ENCODE data around the gene HOMER1. TPM values are rescaled to one million over a fixed set of nuclear protein-coding genes. Genes with fewer than 3 reads are reported as not detected.

HOMER1 gene
- total RNA-seq, 1 experiment from 2014 or later, result 9.1 TPM

- no peak for ATAC-seq
- no peaks in the 10 kb centered on the region for H3F3A ChIP-seq (ENCODE audit: low read length, unreplicated experiment)
- no peaks in the 10 kb centered on the region for H4K20me1 ChIP-seq (ENCODE audit: low read length)
- DNase-seq, result no peak
- no peak overlapping the region for H3K27ac ChIP-seq (ENCODE audit: low read length)
- POLR2A ChIA-PET (ENCODE audit: unreplicated experiment), result no interaction called here
- CTCF ChIA-PET, result no interaction called here
- H2AFZ ChIP-seq (ENCODE audit: low read length), result no peak overlapping the region
- no peaks in the 10 kb centered on the region for H3K79me2 ChIP-seq (ENCODE audit: low read length)
- no peaks in the 10 kb centered on the region for H3K27me3 ChIP-seq (ENCODE audit: low read length)
- H3K9ac ChIP-seq (ENCODE audit: low read length), result no peak overlapping the region
- H3K4me2 ChIP-seq (ENCODE audit: low read length), result no peak overlapping the region
- 0 out of 2 replicates have a peak, but pooled peaks cover 2% of the 10 kb centered on the region for H3K36me3 ChIP-seq (ENCODE audit: low read depth, low read length)
- TF ChIP-seq CTCF (conservative IDR thresholded peaks at IDR 0.05; ENCODE audit: low read depth, low read length), result no peak
- TF ChIP-seq EZH2 (IDR thresholded peaks at IDR 0.05; ENCODE audit: low read length, unreplicated experiment), result no peak
- TF ChIP-seq EZH2phosphoT487 (IDR thresholded peaks at IDR 0.05; ENCODE audit: borderline replicate concordance, low read length), result no peak
- intact Hi-C loops (cut with micrococcal nuclease), result no loop called here
- no peaks in the 10 kb centered on the region for H3K4me1 ChIP-seq (ENCODE audit: insufficient read depth, low read length)
- no TSS peak for BruUV-seq (replicated peaks)
- H3K9me2 ChIP-seq (replicated peaks; ENCODE audit: low read length), result no peaks in the 10 kb centered on the region
- no peaks in the 10 kb centered on the region for H3K9me3 ChIP-seq (ENCODE audit: low read length)
- no peak overlapping the region for H3K4me3 ChIP-seq (ENCODE audit: low read length)
These were observed 56.9 kb downstream of the HOMER1 start for GRCh38 chr5:79456890-79457583.

- POLR2A ChIA-PET (ENCODE audit: unreplicated experiment), result no interaction called here
- Histone ChIP-seq H3F3A (ENCODE audit: low read length, unreplicated experiment) (no peaks in the 10 kb centered on the region), H3K9me3 (ENCODE audit: low read length) (no peaks in the 10 kb centered on the region), H3K36me3 (ENCODE audit: low read depth, low read length) (0 out of 2 replicates have a peak, but pooled peaks cover 2% of the 10 kb centered on the region), H3K9me2 (replicated peaks; ENCODE audit: low read length) (no peaks in the 10 kb centered on the region), H3K4me2 (ENCODE audit: low read length) (no peak overlapping the region), H3K4me1 (ENCODE audit: insufficient read depth, low read length) (no peaks in the 10 kb centered on the region), H3K27ac (ENCODE audit: low read length) (no peak overlapping the region), H4K20me1 (ENCODE audit: low read length) (no peaks in the 10 kb centered on the region), H3K9ac (ENCODE audit: low read length) (no peak overlapping the region), H2AFZ (ENCODE audit: low read length) (no peak overlapping the region), H3K79me2 (ENCODE audit: low read length) (no peaks in the 10 kb centered on the region), H3K27me3 (ENCODE audit: low read length) (no peaks in the 10 kb centered on the region), H3K4me3 (ENCODE audit: low read length) (no peak overlapping the region)
- TF ChIP-seq EZH2phosphoT487 (IDR thresholded peaks at IDR 0.05; ENCODE audit: borderline replicate concordance, low read length) (no peak), CTCF (conservative IDR thresholded peaks at IDR 0.05; ENCODE audit: low read depth, low read length) (no peak), EZH2 (IDR thresholded peaks at IDR 0.05; ENCODE audit: low read length, unreplicated experiment) (no peak)
- CTCF ChIA-PET, result no interaction called here
- ATAC-seq (no peak), DNase-seq (no peak)
- no TSS peak for BruUV-seq (replicated peaks)
- intact Hi-C loops (cut with micrococcal nuclease), result no loop called here
These were observed 57.5 kb downstream of the HOMER1 start for GRCh38 chr5:79456400-79456799.

- DNase-seq (no peak), ATAC-seq (no peak)
- BruUV-seq (replicated peaks), result no TSS peak
- Histone ChIP-seq H3K4me1 (ENCODE audit: insufficient read depth, low read length) (no peaks in the 10 kb centered on the region), H3K36me3 (ENCODE audit: low read depth, low read length) (0 out of 2 replicates have a peak, but pooled peaks cover 2% of the 10 kb centered on the region), H3K79me2 (ENCODE audit: low read length) (no peaks in the 10 kb centered on the region), H3F3A (ENCODE audit: low read length, unreplicated experiment) (no peaks in the 10 kb centered on the region), H3K27me3 (ENCODE audit: low read length) (no peaks in the 10 kb centered on the region), H3K27ac (ENCODE audit: low read length) (no peak overlapping the region), H3K9ac (ENCODE audit: low read length) (no peak overlapping the region), H3K9me3 (ENCODE audit: low read length) (no peaks in the 10 kb centered on the region), H3K4me3 (ENCODE audit: low read length) (no peak overlapping the region), H2AFZ (ENCODE audit: low read length) (no peak overlapping the region), H4K20me1 (ENCODE audit: low read length) (no peaks in the 10 kb centered on the region), H3K9me2 (replicated peaks; ENCODE audit: low read length) (no peaks in the 10 kb centered on the region), H3K4me2 (ENCODE audit: low read length) (no peak overlapping the region)
- TF ChIP-seq EZH2 (IDR thresholded peaks at IDR 0.05; ENCODE audit: low read length, unreplicated experiment) (no peak), CTCF (conservative IDR thresholded peaks at IDR 0.05; ENCODE audit: low read depth, low read length) (no peak), EZH2phosphoT487 (IDR thresholded peaks at IDR 0.05; ENCODE audit: borderline replicate concordance, low read length) (no peak)
- ChIA-PET POLR2A (ENCODE audit: unreplicated experiment) (no interaction called here), CTCF (no interaction called here)
- intact Hi-C loops (cut with micrococcal nuclease), result no loop called here
These were observed 59.9 kb downstream of the HOMER1 start for GRCh38 chr5:79454043-79454442.
